ENCODE measurements around the gene BOD1L2. TPM values are rescaled to one million over a fixed set of nuclear protein-coding genes. Genes with fewer than 3 reads are reported as not detected.

Gene BOD1L2
- total RNA-seq, 4 donors from 2014 or later, result not detected

DNA sequence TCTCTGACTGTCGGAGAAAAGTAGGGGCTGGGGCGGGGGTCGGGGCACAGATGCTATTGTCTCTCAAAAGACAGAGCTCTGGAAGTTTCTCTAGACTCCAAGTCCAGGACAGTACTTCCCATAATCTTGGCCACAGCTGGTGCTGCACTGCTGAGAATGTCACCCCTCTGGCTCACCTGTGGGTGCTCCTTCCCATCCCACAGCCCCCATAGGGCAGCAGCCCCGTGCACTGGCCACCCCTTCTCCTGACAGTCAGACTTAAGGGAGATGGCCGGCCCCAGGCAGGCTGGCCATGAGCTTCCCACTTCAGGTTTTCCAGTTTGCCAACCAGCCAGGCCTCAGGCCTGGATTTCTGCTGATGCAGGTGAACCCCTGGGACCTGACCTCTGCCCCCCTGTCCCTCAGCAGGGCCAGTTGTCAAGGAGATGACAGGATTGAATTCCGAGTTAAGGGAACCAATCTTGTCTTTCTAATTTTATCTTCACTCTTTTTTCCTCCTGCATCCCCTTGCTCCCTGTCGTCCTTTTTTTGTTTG lies 30.2 kb upstream of the BOD1L2 start:
- H3K9me3 ChIP-seq, result no peaks in the 10 kb centered on the region
- H3K4me1 ChIP-seq, result no peaks in the 10 kb centered on the region
- no peak overlapping the region for H3K4me3 ChIP-seq
- WGBS, 2 donors (ENCODE audit: low coverage in 1 of 2), result 55 to 69% methylated on average over 2 to 7 of the region's 7 CpGs
- DNase-seq, result no peak
- no peak overlapping the region for H3K27ac ChIP-seq
- H3K27me3 ChIP-seq, result peaks cover 22% of the 10 kb centered on the region
- H3K36me3 ChIP-seq, result no peaks in the 10 kb centered on the region
- no peak for TF ChIP-seq POLR2A (IDR thresholded peaks at IDR 0.05)
- TF ChIP-seq EP300 (IDR thresholded peaks at IDR 0.05; ENCODE audit: low read depth), result no peak
- TF ChIP-seq POLR2AphosphoS5 (IDR thresholded peaks at IDR 0.05), result no peak
- TF ChIP-seq, protein P1, sequence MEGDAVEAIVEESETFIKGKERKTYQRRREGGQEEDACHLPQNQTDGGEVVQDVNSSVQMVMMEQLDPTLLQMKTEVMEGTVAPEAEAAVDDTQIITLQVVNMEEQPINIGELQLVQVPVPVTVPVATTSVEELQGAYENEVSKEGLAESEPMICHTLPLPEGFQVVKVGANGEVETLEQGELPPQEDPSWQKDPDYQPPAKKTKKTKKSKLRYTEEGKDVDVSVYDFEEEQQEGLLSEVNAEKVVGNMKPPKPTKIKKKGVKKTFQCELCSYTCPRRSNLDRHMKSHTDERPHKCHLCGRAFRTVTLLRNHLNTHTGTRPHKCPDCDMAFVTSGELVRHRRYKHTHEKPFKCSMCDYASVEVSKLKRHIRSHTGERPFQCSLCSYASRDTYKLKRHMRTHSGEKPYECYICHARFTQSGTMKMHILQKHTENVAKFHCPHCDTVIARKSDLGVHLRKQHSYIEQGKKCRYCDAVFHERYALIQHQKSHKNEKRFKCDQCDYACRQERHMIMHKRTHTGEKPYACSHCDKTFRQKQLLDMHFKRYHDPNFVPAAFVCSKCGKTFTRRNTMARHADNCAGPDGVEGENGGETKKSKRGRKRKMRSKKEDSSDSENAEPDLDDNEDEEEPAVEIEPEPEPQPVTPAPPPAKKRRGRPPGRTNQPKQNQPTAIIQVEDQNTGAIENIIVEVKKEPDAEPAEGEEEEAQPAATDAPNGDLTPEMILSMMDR (IDR thresholded peaks at IDR 0.05), result no peak
- in situ Hi-C loops (cut with MboI; ENCODE audit: low pct_ligation_motif_present in 1 of 4, low pct_unique_long_range_greater_than_20kb in 1 of 4, low sequenced_read_pairs in 3 of 4), result no loop called here
- intact Hi-C loops (cut with DNase I; ENCODE audit: low total_unique reads), result no loop called here

DNA sequence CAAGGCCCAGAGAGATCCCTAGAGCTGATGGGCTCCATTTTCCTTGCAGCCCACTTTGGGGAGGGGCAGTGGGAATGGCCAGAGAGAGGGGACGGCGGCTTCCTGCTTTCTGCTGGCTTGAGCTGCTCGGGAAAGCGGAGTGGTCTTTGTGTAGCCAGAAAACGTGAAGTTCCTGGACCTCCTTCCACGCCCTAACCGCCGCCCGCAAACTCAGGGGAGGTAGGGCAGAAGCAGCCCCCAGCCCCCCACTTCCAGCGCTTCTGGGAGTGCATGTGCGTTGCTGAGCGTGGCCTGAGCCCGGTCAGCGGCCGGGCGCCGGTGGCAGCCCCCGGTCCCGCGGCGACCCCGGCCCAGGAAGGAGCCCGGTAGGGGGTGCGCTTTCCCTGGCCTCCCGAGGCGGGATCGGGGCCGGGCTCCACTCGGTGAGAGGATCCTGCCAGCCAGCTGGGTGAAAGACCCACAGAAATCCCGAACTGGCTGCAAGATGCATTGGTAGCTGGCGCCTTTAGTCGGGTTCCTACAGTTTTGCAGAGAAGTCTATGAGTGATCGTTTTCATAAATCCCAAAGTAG lies 25.3 kb upstream of the BOD1L2 start:
- in situ Hi-C loops (cut with MboI; ENCODE audit: low pct_ligation_motif_present in 1 of 4, low pct_unique_long_range_greater_than_20kb in 1 of 4, low sequenced_read_pairs in 3 of 4) (no loop called here), intact Hi-C loops (cut with DNase I; ENCODE audit: low total_unique reads) (no loop called here)
- Histone ChIP-seq H3K9me3 (no peaks in the 10 kb centered on the region), H3K36me3 (no peaks in the 10 kb centered on the region), H3K27ac (no peak overlapping the region), H3K4me1 (no peaks in the 10 kb centered on the region), H3K27me3 (peaks cover 59% of the 10 kb centered on the region), H3K4me3 (no peak overlapping the region)
- WGBS, 2 donors (ENCODE audit: low coverage in 1 of 2), result 40 to 46% methylated on average over 1 to 27 of the region's 33 CpGs
- DNase-seq, result no peak
- no peak for TF ChIP-seq EP300 (IDR thresholded peaks at IDR 0.05; ENCODE audit: low read depth)
- no peak for TF ChIP-seq POLR2A (IDR thresholded peaks at IDR 0.05)
- no peak for TF ChIP-seq POLR2AphosphoS5 (IDR thresholded peaks at IDR 0.05)
- TF ChIP-seq, protein P1 (IDR thresholded peaks at IDR 0.05), result no peak

DNA sequence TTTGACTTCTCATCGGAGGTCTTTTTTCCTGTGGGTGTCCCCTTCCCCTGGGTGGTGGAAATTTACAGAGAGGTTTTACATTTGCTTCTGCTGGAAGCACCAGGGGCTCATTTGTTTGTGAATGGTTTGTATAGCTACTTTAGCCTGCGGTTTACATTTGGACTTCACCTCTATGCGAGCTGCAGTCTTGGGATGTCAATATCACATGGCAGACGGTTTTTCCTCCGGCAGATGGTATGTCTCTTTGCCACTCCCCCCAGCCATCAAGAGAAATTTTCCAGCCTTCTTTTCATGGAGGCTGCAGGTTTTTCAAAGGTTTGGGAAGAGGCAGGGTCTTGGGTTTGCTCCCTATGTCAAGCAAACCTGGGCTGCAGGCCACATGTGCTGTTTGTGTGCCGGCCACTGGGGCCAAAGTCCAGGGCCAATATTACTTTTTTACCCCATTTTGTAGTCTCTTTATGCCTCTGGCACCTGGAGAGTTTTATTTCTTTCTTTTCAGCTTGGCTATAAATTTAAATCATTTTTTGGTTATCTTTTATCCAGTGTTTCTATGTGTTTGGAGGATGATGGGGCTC lies 23.9 kb upstream of the BOD1L2 start:
- TF ChIP-seq EP300 (IDR thresholded peaks at IDR 0.05; ENCODE audit: low read depth), result no peak
- TF ChIP-seq, protein P1 (IDR thresholded peaks at IDR 0.05), result no peak
- TF ChIP-seq POLR2A (IDR thresholded peaks at IDR 0.05), result no peak
- no peak for TF ChIP-seq POLR2AphosphoS5 (IDR thresholded peaks at IDR 0.05)
- WGBS, 2 donors (ENCODE audit: low coverage in 1 of 2), result 35 to 41% methylated on average over 3 to 6 of the region's 6 CpGs
- intact Hi-C loops (cut with DNase I; ENCODE audit: low total_unique reads), result no loop called here
- peaks cover 63% of the 10 kb centered on the region for H3K27me3 ChIP-seq
- in situ Hi-C loops (cut with MboI; ENCODE audit: low pct_ligation_motif_present in 1 of 4, low pct_unique_long_range_greater_than_20kb in 1 of 4, low sequenced_read_pairs in 3 of 4), result no loop called here
- no peak for DNase-seq
- no peaks in the 10 kb centered on the region for H3K9me3 ChIP-seq
- H3K27ac ChIP-seq, result no peak overlapping the region
- no peaks in the 10 kb centered on the region for H3K4me1 ChIP-seq
- no peak overlapping the region for H3K4me3 ChIP-seq
- no peaks in the 10 kb centered on the region for H3K36me3 ChIP-seq

DNA sequence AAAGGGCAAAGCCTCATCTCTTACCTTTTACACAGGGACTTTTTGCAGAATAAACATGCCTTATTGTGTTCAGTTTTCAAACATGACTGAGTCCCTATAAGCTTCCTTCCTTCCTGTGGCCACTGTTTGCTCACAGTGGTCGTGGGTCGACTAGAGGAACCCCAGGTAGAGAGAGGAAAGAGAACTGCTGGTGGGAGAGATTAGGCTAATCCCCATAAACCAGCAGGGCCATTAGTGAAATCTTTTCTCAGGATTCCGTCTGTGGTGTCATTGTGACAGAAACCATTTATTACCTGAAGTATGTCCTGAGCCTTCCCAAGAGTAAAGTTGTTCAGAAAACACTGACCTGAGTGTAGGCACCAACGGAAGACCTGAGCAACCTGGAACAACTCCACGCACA lies 21.3 kb upstream of the BOD1L2 start:
- no peak overlapping the region for H3K27ac ChIP-seq
- peaks cover 66% of the 10 kb centered on the region for H3K27me3 ChIP-seq
- no peaks in the 10 kb centered on the region for H3K36me3 ChIP-seq
- H3K4me3 ChIP-seq, result no peak overlapping the region
- DNase-seq, result no peak
- in situ Hi-C loops (cut with MboI; ENCODE audit: low pct_ligation_motif_present in 1 of 4, low pct_unique_long_range_greater_than_20kb in 1 of 4, low sequenced_read_pairs in 3 of 4), result no loop called here
- WGBS, 2 donors (ENCODE audit: low coverage in 1 of 2), result 36 to 61% methylated on average over 5 of the region's 5 CpGs
- TF ChIP-seq POLR2A (IDR thresholded peaks at IDR 0.05), result no peak
- TF ChIP-seq EP300 (IDR thresholded peaks at IDR 0.05; ENCODE audit: low read depth), result no peak
- no peak for TF ChIP-seq POLR2AphosphoS5 (IDR thresholded peaks at IDR 0.05)
- intact Hi-C loops (cut with DNase I; ENCODE audit: low total_unique reads), result no loop called here
- no peaks in the 10 kb centered on the region for H3K9me3 ChIP-seq
- no peaks in the 10 kb centered on the region for H3K4me1 ChIP-seq

Data from transverse colon (tissue), 4 donors.